GM19239 (cell line): Measurements from ENCODE around the gene TMEM132D.

Source experiments
- DNase-seq: peaks from one replicate; pipeline ENCODE4 v3.0.0; 2011; ENCODE audit warnings: low spot score; ENCODE audit not compliant: insufficient read length
- FAIRE-seq: peaks from 2 replicates; lab custom pipeline; 2011; peaks lifted over from hg19 to GRCh38; lab: Jason Lieb, UNC

TMEM132D gene

GRCh38 chr12:129489100-129489676, 414.6 kb downstream of the TMEM132D start:
- DNase-seq (no peak), FAIRE-seq (no peak)

- DNase-seq (no peak), FAIRE-seq (no peak)
Measured at GRCh38 chr12:129486931-129487330, 416.9 kb downstream of the TMEM132D start.

GRCh38 chr12:129483111-129483893, 420.5 kb downstream of the TMEM132D start:
- FAIRE-seq (no peak), DNase-seq (no peak)

GRCh38 chr12:129481921-129482320, 421.9 kb downstream of the TMEM132D start:
- FAIRE-seq, result no peak
- DNase-seq, result no peak

GRCh38 chr12:129470196-129470595, 433.6 kb downstream of the TMEM132D start:
- no peak for FAIRE-seq
- DNase-seq, result no peak

GRCh38 chr12:129467726-129468125, 436.1 kb downstream of the TMEM132D start:
- FAIRE-seq (no peak), DNase-seq (no peak)

- no peak for FAIRE-seq
- DNase-seq, result no peak
Measured at GRCh38 chr12:129467289-129467688, 436.5 kb downstream of the TMEM132D start.

GRCh38 chr12:129466499-129466898, 437.3 kb downstream of the TMEM132D start:
- FAIRE-seq (no peak), DNase-seq (no peak)

GRCh38 chr12:129459886-129460285, 443.9 kb downstream of the TMEM132D start:
- DNase-seq, result no peak
- FAIRE-seq, result no peak

GRCh38 chr12:129446696-129447095, 457.1 kb downstream of the TMEM132D start:
- DNase-seq, result no peak
- FAIRE-seq, result no peak

GRCh38 chr12:129440278-129440677, 463.5 kb downstream of the TMEM132D start:
- DNase-seq (no peak), FAIRE-seq (no peak)

- FAIRE-seq (no peak), DNase-seq (no peak)
Measured at GRCh38 chr12:129434790-129435189, 469.0 kb downstream of the TMEM132D start.

GRCh38 chr12:129428240-129428936, 475.4 kb downstream of the TMEM132D start:
- DNase-seq (no peak), FAIRE-seq (no peak)

- DNase-seq (no peak), FAIRE-seq (no peak)
Measured at GRCh38 chr12:129423041-129423580, 480.7 kb downstream of the TMEM132D start.

- FAIRE-seq (no peak), DNase-seq (no peak)
Measured at GRCh38 chr12:129413295-129413694, 490.5 kb downstream of the TMEM132D start.

GRCh38 chr12:129409281-129409680, 494.5 kb downstream of the TMEM132D start:
- DNase-seq (no peak), FAIRE-seq (no peak)

- FAIRE-seq (no peak), DNase-seq (no peak)
Measured at GRCh38 chr12:129404556-129404955, 499.3 kb downstream of the TMEM132D start.

- no peak for FAIRE-seq
- no peak for DNase-seq
Measured at GRCh38 chr12:129401572-129401971, 502.3 kb downstream of the TMEM132D start.

- FAIRE-seq (no peak), DNase-seq (no peak)
Measured at GRCh38 chr12:129394177-129394825, 509.5 kb downstream of the TMEM132D start.

GRCh38 chr12:129393357-129393937, 510.4 kb downstream of the TMEM132D start:
- FAIRE-seq, result no peak
- no peak for DNase-seq
